ENCODE data around the gene CHKA.

CHKA gene

GRCh38 chr11:68076371-68077042 lies 44.7 kb downstream of the CHKA start:
- no peak for DNase-seq (ENCODE audit: extremely low read depth in 1 of 2, low read depth in 1 of 2)

GRCh38 chr11:68074584-68075352 lies 46.4 kb downstream of the CHKA start:
- DNase-seq (ENCODE audit: extremely low read depth in 1 of 2, low read depth in 1 of 2): no peak

- DNase-seq (ENCODE audit: extremely low read depth in 1 of 2, low read depth in 1 of 2): no peak
Measured at GRCh38 chr11:68071281-68072048, 49.7 kb downstream of the CHKA start.

- DNase-seq (ENCODE audit: extremely low read depth in 1 of 2, low read depth in 1 of 2): no peak
Measured at GRCh38 chr11:68067991-68068390, 53.2 kb downstream of the CHKA start.

GRCh38 chr11:68066742-68067141 lies 54.4 kb downstream of the CHKA start:
- DNase-seq (ENCODE audit: extremely low read depth in 1 of 2, low read depth in 1 of 2): no peak

GRCh38 chr11:68065841-68066240 lies 55.3 kb downstream of the CHKA start:
- no peak for DNase-seq (ENCODE audit: extremely low read depth in 1 of 2, low read depth in 1 of 2)

- DNase-seq (ENCODE audit: extremely low read depth in 1 of 2, low read depth in 1 of 2): no peak
Measured at GRCh38 chr11:68064926-68065325, 56.3 kb downstream of the CHKA start.

GRCh38 chr11:68061508-68061907 lies 59.7 kb downstream of the CHKA start:
- DNase-seq (ENCODE audit: extremely low read depth in 1 of 2, low read depth in 1 of 2): no peak

GRCh38 chr11:68057807-68058206 lies 63.4 kb downstream of the CHKA start:
- no peak for DNase-seq (ENCODE audit: extremely low read depth in 1 of 2, low read depth in 1 of 2)

GRCh38 chr11:68056317-68057285 lies 64.6 kb downstream of the CHKA start:
- DNase-seq (ENCODE audit: extremely low read depth in 1 of 2, low read depth in 1 of 2): no peak

GRCh38 chr11:68053981-68054812 lies 67.0 kb downstream of the CHKA start:
- no peak for DNase-seq (ENCODE audit: extremely low read depth in 1 of 2, low read depth in 1 of 2)

GRCh38 chr11:68053117-68053516 lies 68.1 kb downstream of the CHKA start:
- no peak for DNase-seq (ENCODE audit: extremely low read depth in 1 of 2, low read depth in 1 of 2)

- no peak for DNase-seq (ENCODE audit: extremely low read depth in 1 of 2, low read depth in 1 of 2)
Measured at GRCh38 chr11:68052137-68052873, 68.9 kb downstream of the CHKA start.

GRCh38 chr11:68051191-68052136 lies 69.7 kb downstream of the CHKA start:
- DNase-seq (ENCODE audit: extremely low read depth in 1 of 2, low read depth in 1 of 2): no peak

- DNase-seq (ENCODE audit: extremely low read depth in 1 of 2, low read depth in 1 of 2): no peak
Measured at GRCh38 chr11:68050371-68050841, 70.8 kb downstream of the CHKA start.

- DNase-seq (ENCODE audit: extremely low read depth in 1 of 2, low read depth in 1 of 2): no peak
Measured at GRCh38 chr11:68049509-68050370, 71.4 kb downstream of the CHKA start.

Data from stimulated activated CD8-positive, alpha-beta memory T cell treated with anti-CD3 and anti-CD28 coated beads, Interleukin-7, amount 100 ng/mL, for 48 hours (primary cell).